Measurements from ENCODE around the gene SLC6A15.
A peak's percentile ranks its signal among the peaks of the same experiment; 100 is the strongest.

SLC6A15 gene

GRCh38 chr12:84910549-84911241, 1.9 kb downstream of the SLC6A15 start:
- H3K27me3 Mint-ChIP-seq = peaks cover 28% of the 10 kb centered on the region
- H3K27ac Mint-ChIP-seq = no peak overlapping the region
- peak overlapping the region; percentile 74 for H3K4me3 Mint-ChIP-seq
- H3K36me3 Mint-ChIP-seq = no peaks in the 10 kb centered on the region
- H3K9me3 Mint-ChIP-seq (ENCODE audit: low read depth) = no peaks in the 10 kb centered on the region
- peaks cover 16% of the 10 kb centered on the region for H3K4me1 Mint-ChIP-seq (ENCODE audit: low read depth)

DNA sequence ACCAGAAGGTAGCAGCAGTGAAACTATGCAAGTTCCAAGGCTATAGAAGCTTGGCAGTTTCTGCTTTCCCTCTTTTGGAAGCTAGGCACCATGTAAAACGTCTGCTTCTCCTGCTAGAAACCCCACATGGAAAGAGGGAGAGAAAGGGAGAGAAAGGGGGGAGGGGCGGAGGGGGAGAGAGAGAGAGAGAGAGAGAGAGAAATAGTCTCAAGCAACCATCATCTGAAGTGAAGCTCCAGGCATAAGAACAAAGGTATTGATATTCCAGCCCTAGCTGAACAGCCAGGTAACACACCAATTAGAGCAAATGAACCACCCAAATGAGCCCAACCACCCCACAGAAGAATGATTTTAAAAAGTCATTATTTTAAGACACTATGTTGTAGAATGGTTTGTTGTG, 8.5 kb downstream of the SLC6A15 start:
- Mint-ChIP-seq H3K27me3 (peaks cover 3% of the 10 kb centered on the region), H3K4me1 (ENCODE audit: low read depth) (no peaks in the 10 kb centered on the region), H3K36me3 (no peaks in the 10 kb centered on the region), H3K4me3 (no peak overlapping the region), H3K27ac (no peak overlapping the region), H3K9me3 (ENCODE audit: low read depth) (no peaks in the 10 kb centered on the region)

DNA sequence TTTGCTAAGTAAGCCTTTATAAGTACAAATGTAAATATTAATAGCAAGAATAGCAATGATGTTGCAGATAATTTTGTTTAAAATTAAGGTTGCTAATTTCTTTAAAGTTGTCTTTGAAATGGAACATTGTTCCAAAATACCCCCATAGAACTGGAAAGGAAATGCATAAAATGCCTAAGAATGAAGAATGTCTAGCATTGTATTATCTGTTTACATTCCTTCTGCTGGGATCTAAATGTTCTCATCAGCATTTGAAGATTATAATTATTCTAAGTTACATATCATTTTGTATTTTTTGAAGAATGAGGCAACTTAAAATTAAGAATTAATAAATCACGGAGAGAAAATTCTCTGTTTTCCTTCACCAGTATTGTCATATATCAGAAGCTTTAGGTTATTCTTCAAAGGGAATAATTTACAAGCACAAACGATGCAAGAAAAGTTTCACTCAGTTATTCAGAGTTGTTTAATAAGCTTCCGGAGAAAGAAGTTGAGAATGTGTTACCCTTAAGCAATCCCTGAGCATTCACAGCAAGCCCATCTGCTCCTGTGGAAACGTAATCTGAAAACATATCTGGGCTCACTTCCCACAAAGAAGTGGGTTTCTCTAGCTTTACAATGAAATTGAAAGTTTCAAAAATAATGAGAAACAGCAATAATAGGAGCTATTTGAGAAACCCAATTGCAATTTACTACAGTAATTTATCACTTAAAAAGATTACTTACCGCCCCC, 21.3 kb downstream of the SLC6A15 start:
- no peaks in the 10 kb centered on the region for H3K9me3 Mint-ChIP-seq (ENCODE audit: low read depth)
- no peaks in the 10 kb centered on the region for H3K36me3 Mint-ChIP-seq
- H3K27ac Mint-ChIP-seq = no peak overlapping the region
- no peaks in the 10 kb centered on the region for H3K27me3 Mint-ChIP-seq
- no peaks in the 10 kb centered on the region for H3K4me1 Mint-ChIP-seq (ENCODE audit: low read depth)
- no peak overlapping the region for H3K4me3 Mint-ChIP-seq

GRCh38 chr12:84889818-84890217, 22.8 kb downstream of the SLC6A15 start:
- Mint-ChIP-seq H3K36me3 (no peaks in the 10 kb centered on the region), H3K27me3 (no peaks in the 10 kb centered on the region), H3K4me1 (ENCODE audit: low read depth) (no peaks in the 10 kb centered on the region), H3K4me3 (no peak overlapping the region), H3K9me3 (ENCODE audit: low read depth) (no peaks in the 10 kb centered on the region), H3K27ac (no peak overlapping the region)

DNA sequence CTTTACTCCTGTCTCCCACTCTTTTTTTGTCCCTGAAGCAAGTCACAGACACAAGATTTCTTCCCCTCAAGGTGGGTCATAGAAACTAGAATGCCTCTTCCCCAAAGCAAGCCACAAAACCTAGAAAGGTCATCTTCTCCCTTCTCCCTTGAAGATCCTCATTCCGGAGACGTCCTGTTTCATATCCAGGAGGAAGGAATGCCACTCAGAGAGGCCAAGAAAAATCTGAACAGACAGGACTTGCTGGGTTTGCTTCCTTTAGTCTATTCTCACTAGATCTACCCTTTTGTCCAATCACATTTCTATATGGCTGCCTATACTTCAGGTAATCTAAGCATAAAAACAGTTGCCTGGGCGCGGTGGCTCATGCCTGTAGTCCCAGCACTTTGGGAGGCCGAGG, 23.7 kb downstream of the SLC6A15 start:
- Mint-ChIP-seq H3K9me3 (ENCODE audit: low read depth) (no peaks in the 10 kb centered on the region), H3K27me3 (no peaks in the 10 kb centered on the region), H3K36me3 (no peaks in the 10 kb centered on the region), H3K4me3 (no peak overlapping the region), H3K4me1 (ENCODE audit: low read depth) (no peaks in the 10 kb centered on the region), H3K27ac (no peak overlapping the region)

- Mint-ChIP-seq H3K27me3 (no peaks in the 10 kb centered on the region), H3K27ac (no peak overlapping the region), H3K9me3 (ENCODE audit: low read depth) (no peaks in the 10 kb centered on the region), H3K4me1 (ENCODE audit: low read depth) (no peaks in the 10 kb centered on the region), H3K4me3 (no peak overlapping the region), H3K36me3 (no peaks in the 10 kb centered on the region)
These were observed 35.3 kb downstream of the SLC6A15 start for GRCh38 chr12:84877340-84877739.

- H3K27ac Mint-ChIP-seq = no peak overlapping the region
- no peaks in the 10 kb centered on the region for H3K27me3 Mint-ChIP-seq
- H3K36me3 Mint-ChIP-seq = no peaks in the 10 kb centered on the region
- H3K9me3 Mint-ChIP-seq (ENCODE audit: low read depth) = no peaks in the 10 kb centered on the region
- no peaks in the 10 kb centered on the region for H3K4me1 Mint-ChIP-seq (ENCODE audit: low read depth)
- H3K4me3 Mint-ChIP-seq = no peak overlapping the region
These were observed 37.4 kb downstream of the SLC6A15 start for GRCh38 chr12:84875241-84875640.

DNA sequence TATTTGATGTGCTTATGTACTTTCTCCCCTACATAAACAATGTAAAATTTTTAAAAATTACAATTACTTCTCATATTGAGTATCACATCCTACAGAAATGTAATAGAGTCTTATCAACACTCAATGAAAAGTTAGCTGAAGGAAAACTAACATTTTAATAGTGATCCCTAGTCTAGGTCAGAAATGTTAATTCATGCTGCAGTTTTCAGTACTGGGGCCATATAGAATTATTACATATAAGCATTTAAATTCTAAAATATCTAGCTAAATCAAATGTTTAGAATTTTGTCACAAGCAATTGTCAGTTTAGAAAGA, 37.8 kb downstream of the SLC6A15 start:
- H3K36me3 Mint-ChIP-seq = no peaks in the 10 kb centered on the region
- no peak overlapping the region for H3K4me3 Mint-ChIP-seq
- no peaks in the 10 kb centered on the region for H3K9me3 Mint-ChIP-seq (ENCODE audit: low read depth)
- no peaks in the 10 kb centered on the region for H3K27me3 Mint-ChIP-seq
- no peaks in the 10 kb centered on the region for H3K4me1 Mint-ChIP-seq (ENCODE audit: low read depth)
- no peak overlapping the region for H3K27ac Mint-ChIP-seq

GRCh38 chr12:84874125-84874824, 38.3 kb downstream of the SLC6A15 start:
- Mint-ChIP-seq H3K27me3 (no peaks in the 10 kb centered on the region), H3K27ac (no peak overlapping the region), H3K9me3 (ENCODE audit: low read depth) (no peaks in the 10 kb centered on the region), H3K36me3 (no peaks in the 10 kb centered on the region), H3K4me1 (ENCODE audit: low read depth) (no peaks in the 10 kb centered on the region), H3K4me3 (no peak overlapping the region)

- Mint-ChIP-seq H3K27ac (no peak overlapping the region), H3K4me3 (no peak overlapping the region), H3K4me1 (ENCODE audit: low read depth) (no peaks in the 10 kb centered on the region), H3K27me3 (peaks cover 4% of the 10 kb centered on the region), H3K9me3 (ENCODE audit: low read depth) (no peaks in the 10 kb centered on the region), H3K36me3 (no peaks in the 10 kb centered on the region)
These were observed 50.4 kb downstream of the SLC6A15 start for GRCh38 chr12:84862186-84862585.

DNA sequence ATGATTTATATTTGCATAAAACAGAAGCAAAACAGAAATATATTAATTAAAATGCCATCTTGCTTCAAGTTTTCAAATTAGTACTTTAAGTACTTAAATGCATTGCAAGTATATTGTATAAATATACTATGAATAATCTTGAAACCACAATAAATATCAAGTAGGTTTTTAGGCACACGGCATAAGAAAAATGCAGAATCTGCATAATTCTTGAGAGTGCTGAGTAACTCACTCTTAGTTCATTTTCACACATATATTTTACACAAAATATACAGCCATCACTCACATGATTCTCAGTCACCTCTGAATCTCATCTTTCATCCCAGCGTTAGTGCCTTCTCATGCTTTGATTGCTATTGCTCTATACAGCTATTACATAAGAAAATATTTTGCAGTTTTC, 51.9 kb downstream of the SLC6A15 start:
- no peaks in the 10 kb centered on the region for H3K9me3 Mint-ChIP-seq (ENCODE audit: low read depth)
- H3K4me3 Mint-ChIP-seq = no peak overlapping the region
- no peaks in the 10 kb centered on the region for H3K36me3 Mint-ChIP-seq
- no peaks in the 10 kb centered on the region for H3K4me1 Mint-ChIP-seq (ENCODE audit: low read depth)
- H3K27me3 Mint-ChIP-seq = peaks cover 9% of the 10 kb centered on the region
- H3K27ac Mint-ChIP-seq = no peak overlapping the region

- Mint-ChIP-seq H3K4me1 (ENCODE audit: low read depth) (no peaks in the 10 kb centered on the region), H3K4me3 (no peak overlapping the region), H3K9me3 (ENCODE audit: low read depth) (no peaks in the 10 kb centered on the region), H3K27me3 (peaks cover 9% of the 10 kb centered on the region), H3K27ac (no peak overlapping the region), H3K36me3 (no peaks in the 10 kb centered on the region)
These were observed 53.8 kb downstream of the SLC6A15 start for GRCh38 chr12:84858796-84859195.

DNA sequence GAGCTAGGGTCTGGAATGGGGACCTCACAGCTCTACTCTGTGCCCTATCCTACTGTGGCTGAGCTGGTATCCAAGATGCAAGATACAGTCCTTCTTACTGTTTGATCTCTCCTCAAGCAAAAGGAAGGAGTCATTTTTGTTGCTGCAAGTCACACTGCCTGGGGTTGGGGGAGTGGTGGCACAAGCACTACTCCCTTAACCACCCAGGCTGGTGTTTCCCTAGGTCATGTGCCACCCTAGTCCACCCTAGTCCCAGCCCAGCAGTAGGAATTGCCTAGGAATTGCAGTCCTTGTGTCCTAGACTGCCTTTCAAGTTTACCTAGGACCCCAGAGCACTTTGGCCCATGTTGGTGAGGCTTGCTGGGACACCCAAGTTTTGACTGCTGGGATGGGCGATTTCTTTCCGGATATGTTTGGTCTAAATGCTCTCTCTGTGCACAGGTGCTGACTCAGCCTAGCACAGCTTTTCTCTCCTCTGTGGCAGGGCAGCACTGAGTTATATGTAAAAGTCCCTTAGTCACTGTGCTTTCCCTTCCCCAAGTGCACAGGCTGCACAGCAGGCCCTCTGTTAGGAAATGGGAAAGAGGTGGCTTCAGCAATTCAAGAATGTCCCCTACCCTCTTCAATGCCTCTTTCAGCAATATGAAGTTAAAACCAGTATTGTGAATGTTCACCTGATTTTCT, 54.9 kb downstream of the SLC6A15 start:
- Mint-ChIP-seq H3K27ac (no peak overlapping the region), H3K36me3 (no peaks in the 10 kb centered on the region), H3K27me3 (peaks cover 9% of the 10 kb centered on the region)

DNA sequence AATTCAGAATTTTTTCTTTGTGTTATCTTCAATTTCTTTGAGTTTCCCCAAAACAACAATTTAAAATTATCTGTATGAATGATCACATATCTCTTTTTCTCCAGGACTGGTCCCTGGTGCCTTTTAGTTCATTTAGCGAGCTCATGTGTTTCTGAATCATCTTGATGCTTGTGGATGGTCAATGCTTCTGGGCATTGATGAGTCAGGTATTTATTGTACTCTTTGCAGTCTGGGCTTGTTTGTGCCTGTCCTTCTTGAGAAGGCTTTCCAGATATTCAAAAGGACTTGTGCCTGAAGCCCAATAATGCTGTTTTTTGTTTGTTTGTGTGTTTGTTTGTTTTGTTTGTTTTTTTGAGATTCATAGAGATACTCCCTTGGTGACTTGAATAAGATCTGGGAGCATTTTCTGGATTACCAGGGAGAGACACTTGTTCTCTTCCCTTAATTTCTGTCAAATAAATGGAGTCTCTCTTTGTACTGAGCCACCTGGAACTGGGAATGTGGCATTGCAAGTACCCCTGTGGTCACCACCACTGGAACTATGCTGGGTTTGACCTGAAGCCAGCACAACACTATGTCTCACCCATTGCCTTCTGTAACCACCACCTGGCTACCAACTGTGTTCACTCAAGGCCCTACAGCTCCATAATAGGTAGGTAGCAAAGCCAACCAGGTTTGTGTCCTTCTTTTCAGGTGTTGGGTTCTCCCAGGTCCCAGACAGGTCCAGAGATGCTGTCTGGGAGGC, 56.3 kb downstream of the SLC6A15 start:
- no peaks in the 10 kb centered on the region for H3K36me3 Mint-ChIP-seq

More for the DNA sequence above, 54.9 kb downstream of the SLC6A15 start:
- H3K4me1 Mint-ChIP-seq (ENCODE audit: low read depth) = no peaks in the 10 kb centered on the region
- no peak overlapping the region for H3K4me3 Mint-ChIP-seq
- no peaks in the 10 kb centered on the region for H3K9me3 Mint-ChIP-seq (ENCODE audit: low read depth)

More for the DNA sequence above, 56.3 kb downstream of the SLC6A15 start:
- Mint-ChIP-seq H3K27ac (no peak overlapping the region), H3K4me1 (ENCODE audit: low read depth) (no peaks in the 10 kb centered on the region), H3K4me3 (no peak overlapping the region), H3K9me3 (ENCODE audit: low read depth) (no peaks in the 10 kb centered on the region), H3K27me3 (peaks cover 9% of the 10 kb centered on the region)

Measured in activated naive CD8-positive, alpha-beta T cell (primary cell).